ENCODE results near the gene PRM2.
A peak's percentile ranks its signal among the peaks of the same experiment; 100 is the strongest.

PRM2 gene

GRCh38 chr16:11250091-11250785, 26.0 kb downstream of the PRM2 start:
- H3K4me3 ChIP-seq (replicated peaks; ENCODE audit: low read depth, low read length): no peak overlapping the region
- peak; percentile 58 for DNase-seq (ENCODE audit: low read depth)

DNA sequence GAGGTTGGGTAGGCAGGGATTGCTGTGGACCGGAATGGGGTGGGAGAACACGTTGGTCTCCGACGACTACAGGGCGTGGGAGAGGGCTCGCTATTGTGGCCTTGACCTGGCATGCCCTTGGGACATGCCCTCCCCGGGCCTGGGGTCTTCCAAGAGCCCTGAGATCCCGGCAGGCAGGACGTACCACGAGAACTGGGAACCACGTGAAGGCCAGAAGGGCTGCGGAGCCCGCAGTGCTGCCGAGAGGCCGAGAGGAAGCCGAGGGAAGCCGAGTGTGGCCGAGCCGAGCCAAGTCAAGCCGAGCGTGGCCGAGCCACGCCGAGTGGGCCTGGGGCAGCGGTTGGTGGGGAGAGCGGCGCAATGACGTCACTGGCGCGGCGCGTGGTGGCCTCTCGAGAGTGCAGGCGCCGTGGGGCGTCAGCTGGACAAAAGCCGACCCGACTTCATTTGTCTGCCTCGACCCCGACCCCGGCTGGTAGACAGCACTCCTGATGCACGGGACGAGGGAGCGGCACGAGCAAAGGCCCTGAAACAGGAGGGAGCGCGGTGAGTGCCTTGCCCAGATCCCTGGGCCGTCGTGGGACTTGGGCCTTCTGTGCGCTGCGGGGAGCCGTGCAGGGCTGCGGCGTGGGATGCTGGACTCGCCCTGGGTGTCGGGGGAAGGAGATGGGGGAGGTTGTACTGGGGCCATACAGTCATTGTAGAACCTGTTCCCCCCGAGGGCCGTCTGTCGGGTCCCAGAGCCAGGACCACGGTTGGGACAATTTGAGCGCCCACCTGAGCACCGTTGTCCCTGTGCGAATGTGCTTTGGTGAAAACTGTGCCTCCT, 26.8 kb downstream of the PRM2 start:
- DNase-seq (ENCODE audit: low read depth): no peak
- H3K4me3 ChIP-seq (replicated peaks; ENCODE audit: low read depth, low read length): no peak overlapping the region
- TF ChIP-seq, protein P1, sequence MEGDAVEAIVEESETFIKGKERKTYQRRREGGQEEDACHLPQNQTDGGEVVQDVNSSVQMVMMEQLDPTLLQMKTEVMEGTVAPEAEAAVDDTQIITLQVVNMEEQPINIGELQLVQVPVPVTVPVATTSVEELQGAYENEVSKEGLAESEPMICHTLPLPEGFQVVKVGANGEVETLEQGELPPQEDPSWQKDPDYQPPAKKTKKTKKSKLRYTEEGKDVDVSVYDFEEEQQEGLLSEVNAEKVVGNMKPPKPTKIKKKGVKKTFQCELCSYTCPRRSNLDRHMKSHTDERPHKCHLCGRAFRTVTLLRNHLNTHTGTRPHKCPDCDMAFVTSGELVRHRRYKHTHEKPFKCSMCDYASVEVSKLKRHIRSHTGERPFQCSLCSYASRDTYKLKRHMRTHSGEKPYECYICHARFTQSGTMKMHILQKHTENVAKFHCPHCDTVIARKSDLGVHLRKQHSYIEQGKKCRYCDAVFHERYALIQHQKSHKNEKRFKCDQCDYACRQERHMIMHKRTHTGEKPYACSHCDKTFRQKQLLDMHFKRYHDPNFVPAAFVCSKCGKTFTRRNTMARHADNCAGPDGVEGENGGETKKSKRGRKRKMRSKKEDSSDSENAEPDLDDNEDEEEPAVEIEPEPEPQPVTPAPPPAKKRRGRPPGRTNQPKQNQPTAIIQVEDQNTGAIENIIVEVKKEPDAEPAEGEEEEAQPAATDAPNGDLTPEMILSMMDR (IDR thresholded peaks at IDR 0.05; ENCODE audit: low read length, missing control alignments): no peak

More at GRCh38 chr16:11250091-11250785, 26.0 kb downstream of the PRM2 start:
- TF ChIP-seq, protein P1 (IDR thresholded peaks at IDR 0.05; ENCODE audit: low read length, missing control alignments): no peak

DNA sequence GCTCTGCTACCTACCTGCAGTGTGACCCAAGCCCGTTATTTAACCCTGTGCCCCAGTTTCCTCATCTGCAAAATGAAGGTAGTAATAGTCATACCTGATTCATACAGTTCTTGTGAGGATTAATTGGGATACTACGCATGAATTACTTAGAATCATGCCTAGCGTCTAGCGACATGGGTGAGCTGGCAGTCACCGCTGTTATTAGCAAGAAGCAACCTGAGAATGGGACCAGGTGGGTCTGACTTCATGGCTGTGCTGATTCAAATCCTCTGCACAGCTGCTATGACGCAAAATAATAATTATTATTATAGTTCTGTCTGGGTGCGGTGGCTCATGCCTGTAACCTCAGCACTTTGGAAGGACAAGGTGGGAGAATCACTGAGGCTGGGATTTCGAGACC, 28.1 kb downstream of the PRM2 start:
- H3K4me3 ChIP-seq (replicated peaks; ENCODE audit: low read depth, low read length): no peak overlapping the region
- no peak for DNase-seq (ENCODE audit: low read depth)
- TF ChIP-seq, protein P1 (IDR thresholded peaks at IDR 0.05; ENCODE audit: low read length, missing control alignments): no peak

- no peak overlapping the region for H3K4me3 ChIP-seq (replicated peaks; ENCODE audit: low read depth, low read length)
- TF ChIP-seq, protein P1 (IDR thresholded peaks at IDR 0.05; ENCODE audit: low read length, missing control alignments): no peak
- DNase-seq (ENCODE audit: low read depth): no peak
Measured at GRCh38 chr16:11245988-11246387, 30.3 kb downstream of the PRM2 start.

DNA sequence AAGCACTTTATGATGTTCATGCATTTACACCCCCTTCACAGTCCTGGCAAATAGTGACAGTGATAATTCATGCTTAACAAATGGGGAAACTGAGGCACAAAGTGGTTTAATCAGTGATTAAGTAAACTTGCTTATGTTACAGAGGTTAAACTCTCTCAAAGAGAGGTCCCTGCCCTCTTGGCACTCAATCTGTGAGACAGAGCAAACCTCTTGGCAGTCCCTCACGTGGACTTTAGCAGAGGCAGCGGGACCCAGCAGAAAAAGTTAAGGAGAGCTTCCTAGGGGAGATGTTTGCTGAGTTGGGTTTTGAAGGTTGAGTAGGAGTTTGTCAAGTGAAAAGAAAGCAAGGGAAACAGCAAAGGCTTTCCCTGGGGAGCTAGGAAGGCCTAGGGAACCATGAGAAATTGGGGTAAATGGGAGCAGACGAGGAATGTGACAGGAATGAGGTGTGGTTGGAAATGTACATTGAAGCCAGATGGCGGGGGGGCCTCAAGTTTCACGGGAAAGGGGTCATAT, 31.0 kb downstream of the PRM2 start:
- no peak overlapping the region for H3K4me3 ChIP-seq (replicated peaks; ENCODE audit: low read depth, low read length)
- TF ChIP-seq, protein P1 (IDR thresholded peaks at IDR 0.05; ENCODE audit: low read length, missing control alignments): no peak
- no peak for DNase-seq (ENCODE audit: low read depth)

DNA sequence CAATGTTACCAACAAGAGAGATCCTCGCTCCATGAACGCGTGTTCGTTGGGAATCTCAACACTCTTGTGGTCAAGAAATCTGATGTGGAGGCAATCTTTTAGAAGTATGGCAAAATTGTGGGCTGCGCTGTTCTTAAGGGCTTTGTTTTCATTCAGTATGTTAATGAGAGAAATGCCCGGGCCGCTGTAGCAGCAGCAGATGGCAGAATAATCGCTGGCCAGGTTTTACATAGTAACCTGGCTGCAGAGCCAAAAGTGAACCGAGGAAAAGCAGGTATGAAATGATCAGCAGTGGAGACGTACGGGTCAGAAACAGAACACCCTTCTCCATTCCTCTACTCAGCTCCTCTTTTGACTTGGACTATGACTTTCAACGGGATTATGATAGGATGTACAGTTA, 33.6 kb downstream of the PRM2 start:
- no peak overlapping the region for H3K4me3 ChIP-seq (replicated peaks; ENCODE audit: low read depth, low read length)
- TF ChIP-seq, protein P1 (IDR thresholded peaks at IDR 0.05; ENCODE audit: low read length, missing control alignments): no peak
- no peak for DNase-seq (ENCODE audit: low read depth)

Data from fibroblast of pulmonary artery (primary cell).